Measurements from ENCODE around the gene CPM.

DNA sequence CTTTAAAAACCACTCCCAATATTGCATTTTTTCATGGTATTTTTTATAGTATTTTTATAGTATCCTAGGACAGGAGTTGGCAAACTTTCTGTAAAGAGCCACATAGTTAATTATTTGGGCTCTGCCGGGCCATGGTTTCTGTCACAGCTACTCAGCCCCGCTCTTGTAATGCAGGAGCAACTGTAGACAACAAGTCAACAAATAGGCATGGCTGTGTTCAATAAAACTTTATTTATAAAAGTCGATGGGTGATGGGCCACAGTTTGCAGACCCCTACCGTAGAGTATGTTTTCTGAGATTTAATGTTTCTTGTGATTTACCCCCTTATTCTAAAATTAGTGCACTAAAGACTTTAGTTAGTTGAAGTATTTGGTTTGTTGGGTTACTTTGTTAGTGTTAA, 99.5 kb downstream of the CPM start:
- TF ChIP-seq GABPA (IDR thresholded peaks at IDR 0.05 in 1 of 2, conservative IDR thresholded peaks at IDR 0.05 in 1 of 2) (no peak), FOXA2 (IDR thresholded peaks at IDR 0.05) (no peak), TAF1 (conservative IDR thresholded peaks at IDR 0.05) (no peak), EGR1 (IDR thresholded peaks at IDR 0.05; ENCODE audit: low read depth in 2 of 2) (no peak), YY1 (IDR thresholded peaks at IDR 0.05) (no peak)
- TF ChIP-seq, protein P1, sequence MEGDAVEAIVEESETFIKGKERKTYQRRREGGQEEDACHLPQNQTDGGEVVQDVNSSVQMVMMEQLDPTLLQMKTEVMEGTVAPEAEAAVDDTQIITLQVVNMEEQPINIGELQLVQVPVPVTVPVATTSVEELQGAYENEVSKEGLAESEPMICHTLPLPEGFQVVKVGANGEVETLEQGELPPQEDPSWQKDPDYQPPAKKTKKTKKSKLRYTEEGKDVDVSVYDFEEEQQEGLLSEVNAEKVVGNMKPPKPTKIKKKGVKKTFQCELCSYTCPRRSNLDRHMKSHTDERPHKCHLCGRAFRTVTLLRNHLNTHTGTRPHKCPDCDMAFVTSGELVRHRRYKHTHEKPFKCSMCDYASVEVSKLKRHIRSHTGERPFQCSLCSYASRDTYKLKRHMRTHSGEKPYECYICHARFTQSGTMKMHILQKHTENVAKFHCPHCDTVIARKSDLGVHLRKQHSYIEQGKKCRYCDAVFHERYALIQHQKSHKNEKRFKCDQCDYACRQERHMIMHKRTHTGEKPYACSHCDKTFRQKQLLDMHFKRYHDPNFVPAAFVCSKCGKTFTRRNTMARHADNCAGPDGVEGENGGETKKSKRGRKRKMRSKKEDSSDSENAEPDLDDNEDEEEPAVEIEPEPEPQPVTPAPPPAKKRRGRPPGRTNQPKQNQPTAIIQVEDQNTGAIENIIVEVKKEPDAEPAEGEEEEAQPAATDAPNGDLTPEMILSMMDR (IDR thresholded peaks at IDR 0.05; ENCODE audit: low read depth, low read length, missing input control), result no peak
- TF ChIP-seq, protein P2, sequence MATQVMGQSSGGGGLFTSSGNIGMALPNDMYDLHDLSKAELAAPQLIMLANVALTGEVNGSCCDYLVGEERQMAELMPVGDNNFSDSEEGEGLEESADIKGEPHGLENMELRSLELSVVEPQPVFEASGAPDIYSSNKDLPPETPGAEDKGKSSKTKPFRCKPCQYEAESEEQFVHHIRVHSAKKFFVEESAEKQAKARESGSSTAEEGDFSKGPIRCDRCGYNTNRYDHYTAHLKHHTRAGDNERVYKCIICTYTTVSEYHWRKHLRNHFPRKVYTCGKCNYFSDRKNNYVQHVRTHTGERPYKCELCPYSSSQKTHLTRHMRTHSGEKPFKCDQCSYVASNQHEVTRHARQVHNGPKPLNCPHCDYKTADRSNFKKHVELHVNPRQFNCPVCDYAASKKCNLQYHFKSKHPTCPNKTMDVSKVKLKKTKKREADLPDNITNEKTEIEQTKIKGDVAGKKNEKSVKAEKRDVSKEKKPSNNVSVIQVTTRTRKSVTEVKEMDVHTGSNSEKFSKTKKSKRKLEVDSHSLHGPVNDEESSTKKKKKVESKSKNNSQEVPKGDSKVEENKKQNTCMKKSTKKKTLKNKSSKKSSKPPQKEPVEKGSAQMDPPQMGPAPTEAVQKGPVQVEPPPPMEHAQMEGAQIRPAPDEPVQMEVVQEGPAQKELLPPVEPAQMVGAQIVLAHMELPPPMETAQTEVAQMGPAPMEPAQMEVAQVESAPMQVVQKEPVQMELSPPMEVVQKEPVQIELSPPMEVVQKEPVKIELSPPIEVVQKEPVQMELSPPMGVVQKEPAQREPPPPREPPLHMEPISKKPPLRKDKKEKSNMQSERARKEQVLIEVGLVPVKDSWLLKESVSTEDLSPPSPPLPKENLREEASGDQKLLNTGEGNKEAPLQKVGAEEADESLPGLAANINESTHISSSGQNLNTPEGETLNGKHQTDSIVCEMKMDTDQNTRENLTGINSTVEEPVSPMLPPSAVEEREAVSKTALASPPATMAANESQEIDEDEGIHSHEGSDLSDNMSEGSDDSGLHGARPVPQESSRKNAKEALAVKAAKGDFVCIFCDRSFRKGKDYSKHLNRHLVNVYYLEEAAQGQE (IDR thresholded peaks at IDR 0.05), result no peak
